Measurements from ENCODE around the gene ZNF547. TPM values are rescaled to one million over a fixed set of nuclear protein-coding genes. Genes with fewer than 3 reads are reported as not detected.

ZNF547 gene
- polyA plus RNA-seq (ENCODE audit: insufficient read length in 4 of 4): 1 to 10 TPM; 2.5 to 6.6 (median 6.0) TPM

DNA sequence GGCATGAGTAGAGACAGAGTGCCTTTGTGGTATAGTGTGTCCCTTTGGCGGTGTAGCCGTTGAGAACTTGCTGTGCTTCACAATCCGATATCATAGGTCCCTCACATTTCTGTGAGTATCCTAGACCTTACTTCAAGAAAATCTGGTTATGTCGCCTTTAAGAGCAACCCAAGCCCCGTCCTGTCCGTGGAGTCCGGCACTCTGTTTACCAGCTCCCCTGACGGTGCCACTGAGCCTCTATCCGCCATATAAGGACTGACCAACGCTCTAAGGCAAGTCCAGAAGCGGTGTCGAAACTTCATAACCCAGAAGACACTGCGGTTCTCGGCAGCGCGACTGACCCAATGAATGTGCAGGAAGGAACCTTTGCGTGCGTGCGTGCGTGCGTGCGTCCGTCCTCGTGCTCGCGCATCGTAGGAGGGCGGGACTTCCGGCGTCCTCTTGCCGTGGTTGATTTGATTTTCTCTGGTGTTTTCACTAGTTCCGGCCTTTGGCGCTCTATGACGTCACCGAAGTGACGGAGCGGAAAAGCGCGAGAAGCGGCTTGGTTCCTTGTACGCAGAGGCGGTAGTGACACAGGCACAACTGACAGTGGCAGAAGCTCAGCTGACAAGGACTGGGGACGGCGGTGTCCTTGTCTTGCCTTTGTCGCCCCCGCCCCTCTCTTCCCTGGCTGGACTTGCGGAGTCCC, at the start of gene ZNF547, which contains the start of gene TRAPPC2B:
Gene ZNF547 (plus strand): TSS at position 555 of the 691 bp plus-strand sequence. CDS start 5,005 bp downstream, outside the sequence.
Gene TRAPPC2B (plus strand): TSS at position 555 of the 691 bp plus-strand sequence. CDS start 1,283 bp downstream, outside the sequence.
- peak; percentile 98 to 99 (median 99) for DNase-seq (ENCODE audit: low read depth in 4 of 4, low spot score in 3 of 4)

DNA sequence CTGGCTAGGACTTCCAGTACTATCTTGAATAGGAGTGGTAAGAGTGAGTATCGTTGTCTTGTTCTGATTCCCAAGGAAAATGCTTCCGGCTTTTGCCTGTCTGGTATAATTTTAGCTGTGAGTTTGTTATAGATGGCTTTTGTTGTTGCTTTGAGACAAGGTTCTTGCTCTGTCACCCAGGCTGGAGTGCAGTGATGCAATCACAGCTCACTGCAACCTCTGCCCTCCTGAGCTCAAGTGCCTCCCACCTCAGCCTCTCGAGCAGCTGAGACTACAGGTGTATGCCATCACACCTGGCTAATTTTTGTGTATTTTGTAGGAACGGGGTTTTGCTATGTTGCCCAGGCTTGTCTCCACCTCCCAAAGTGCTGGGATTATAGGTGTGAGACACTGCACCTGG, 49.2 kb upstream of the ZNF547 start:
- no peak for DNase-seq (ENCODE audit: low read depth in 4 of 4, low spot score in 3 of 4)

DNA sequence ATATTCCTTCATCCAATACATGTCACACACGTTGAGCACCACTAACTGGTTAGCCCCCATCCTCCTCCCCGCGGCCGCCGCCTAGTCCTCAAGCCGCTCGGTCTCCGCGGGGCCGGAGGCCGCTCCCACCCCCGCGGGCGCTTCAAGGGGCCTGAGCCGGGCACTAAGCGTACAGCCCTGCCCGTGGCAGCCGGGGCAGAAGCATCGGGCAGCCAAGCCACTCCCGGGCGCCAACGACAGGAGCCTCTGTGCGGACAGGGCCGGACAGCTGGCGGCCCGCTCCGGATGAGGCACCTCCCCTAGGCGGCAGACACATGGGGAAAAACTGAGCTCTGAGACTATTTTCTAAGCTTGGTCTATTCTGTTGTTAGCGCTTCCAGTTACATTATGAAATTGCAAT, 45.8 kb upstream of the ZNF547 start:
- no peak for DNase-seq (ENCODE audit: low read depth in 4 of 4, low spot score in 3 of 4)

DNA sequence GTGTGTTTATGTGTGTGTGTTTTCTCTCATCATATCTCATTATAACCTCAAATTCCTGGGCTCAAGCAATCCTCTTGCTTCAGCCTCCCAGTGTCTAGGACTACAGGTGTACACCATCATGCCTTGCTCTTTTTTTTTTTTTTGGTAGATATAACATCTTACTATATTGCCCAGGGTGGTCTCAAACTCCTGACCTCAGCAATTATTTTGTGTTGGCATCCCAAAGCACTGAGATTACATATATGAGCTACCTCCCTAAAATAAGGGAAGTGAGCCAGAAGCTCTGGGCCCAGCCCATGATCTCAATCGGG, 43.5 kb upstream of the ZNF547 start:
- no peak for DNase-seq (ENCODE audit: low read depth in 4 of 4, low spot score in 3 of 4)

DNA sequence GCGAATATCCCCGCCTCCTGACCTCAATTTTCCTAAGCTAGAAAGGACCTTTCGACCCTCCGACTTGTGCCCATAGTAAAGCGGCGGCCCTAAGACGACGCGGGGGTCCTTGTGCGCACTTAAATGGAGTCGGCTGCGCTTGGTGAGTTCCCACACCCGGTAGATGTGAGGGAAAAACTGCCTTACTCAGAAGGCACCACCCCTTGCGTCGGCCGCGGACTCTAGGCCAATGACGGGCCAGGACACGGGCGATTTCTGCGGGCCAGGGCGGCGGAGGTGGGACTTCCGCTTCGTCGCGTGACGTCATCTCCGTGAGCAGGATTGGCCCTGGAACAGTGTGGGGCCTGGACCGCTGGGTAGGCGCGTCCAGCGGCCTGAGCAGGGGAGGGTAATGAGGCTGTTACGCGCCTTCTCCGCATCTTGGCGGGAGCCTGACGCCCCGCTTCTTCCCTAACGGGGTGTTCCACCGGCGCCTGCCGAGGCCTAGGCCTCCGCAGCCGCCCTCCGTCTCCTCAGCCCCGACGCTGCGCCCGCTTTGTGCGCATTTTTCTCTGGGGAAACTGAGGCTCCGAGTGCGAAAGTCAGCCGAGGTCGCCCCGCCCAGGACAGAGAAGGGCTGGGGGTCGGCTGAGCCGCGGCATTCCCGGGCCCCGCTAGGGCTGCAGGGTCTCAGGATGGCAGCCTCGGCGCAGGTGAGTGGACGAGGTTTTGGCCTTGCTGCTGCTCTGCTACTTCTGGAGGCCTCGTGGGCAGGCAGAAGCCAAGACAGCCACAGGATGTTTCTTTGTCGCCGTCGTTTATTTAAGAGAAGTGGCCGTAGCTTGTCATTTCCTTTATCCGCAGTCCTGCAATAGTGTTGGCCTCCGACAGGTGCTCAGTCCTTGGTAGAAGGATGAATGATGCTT, 42.9 kb upstream of the ZNF547 start, which contains the start of gene ZNF543:
Gene ZNF543 (plus strand): TSS at position 293 of the 905 bp plus-strand sequence. CDS start 382 bp downstream, at position 675.
- peak; percentile 89 to 93 (median 92) for DNase-seq (ENCODE audit: low read depth in 4 of 4, low spot score in 3 of 4)

DNA sequence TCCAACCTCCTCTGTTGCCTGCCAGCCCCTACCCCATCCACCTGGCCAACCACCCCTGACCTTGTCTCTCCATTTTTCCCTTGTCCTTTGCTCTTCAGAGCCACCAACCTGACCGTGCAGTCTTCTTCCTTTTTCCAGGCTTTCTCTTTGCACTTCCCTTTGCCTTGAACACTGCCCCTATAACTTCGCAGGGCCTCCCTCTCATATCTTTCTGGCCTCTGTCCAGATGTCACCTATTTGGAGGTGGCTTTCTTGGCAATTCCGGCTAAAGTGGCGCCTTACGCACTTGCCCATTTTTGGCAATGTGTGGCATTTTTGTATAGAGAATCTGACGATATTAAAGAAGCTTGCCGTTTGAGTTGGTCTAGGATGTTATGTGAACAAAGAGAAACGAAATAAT, 42.2 kb upstream of the ZNF547 start:
- DNase-seq (ENCODE audit: low read depth in 4 of 4, low spot score in 3 of 4): no peak

DNA sequence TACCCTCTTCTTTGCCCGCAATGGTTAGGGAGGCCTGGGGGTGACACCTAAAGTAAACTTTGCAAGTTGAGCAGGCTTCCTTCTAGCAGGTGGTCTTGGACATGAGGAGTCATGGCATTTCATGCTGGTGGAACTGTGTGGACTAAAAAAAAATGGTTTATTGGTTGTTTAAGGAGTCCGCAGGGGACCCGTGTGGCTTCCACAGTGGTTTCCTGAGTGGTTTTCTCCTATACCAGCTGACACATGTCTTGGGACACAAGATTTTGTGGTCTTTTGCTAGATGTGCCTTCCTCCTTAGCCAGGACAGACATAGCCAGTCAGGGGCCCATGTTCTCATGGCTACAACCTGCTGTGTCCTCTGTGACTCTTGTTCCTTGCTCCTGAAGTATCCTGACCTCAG, 41.6 kb upstream of the ZNF547 start:
- no peak for DNase-seq (ENCODE audit: low read depth in 4 of 4, low spot score in 3 of 4)

DNA sequence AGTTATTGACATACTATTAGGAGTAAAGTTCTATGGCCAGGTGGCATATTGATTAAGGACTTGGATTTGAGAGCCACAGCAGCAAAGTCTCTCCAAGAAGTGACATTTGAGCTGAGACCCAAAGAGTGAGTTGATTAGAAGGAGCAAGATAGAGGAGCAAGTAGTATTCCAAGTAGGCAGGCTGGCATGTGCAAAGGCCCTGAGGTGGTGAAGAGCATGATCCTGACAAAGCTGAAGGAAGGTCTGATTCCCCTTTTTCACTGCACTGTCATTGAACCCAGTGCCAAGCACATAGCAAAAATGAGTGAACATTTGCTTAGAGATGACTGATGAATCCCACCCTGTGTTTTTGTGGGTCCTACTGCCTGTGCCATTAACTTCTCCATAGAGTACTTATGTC, 38.4 kb upstream of the ZNF547 start:
- DNase-seq (ENCODE audit: low read depth in 4 of 4, low spot score in 3 of 4): no peak

DNA sequence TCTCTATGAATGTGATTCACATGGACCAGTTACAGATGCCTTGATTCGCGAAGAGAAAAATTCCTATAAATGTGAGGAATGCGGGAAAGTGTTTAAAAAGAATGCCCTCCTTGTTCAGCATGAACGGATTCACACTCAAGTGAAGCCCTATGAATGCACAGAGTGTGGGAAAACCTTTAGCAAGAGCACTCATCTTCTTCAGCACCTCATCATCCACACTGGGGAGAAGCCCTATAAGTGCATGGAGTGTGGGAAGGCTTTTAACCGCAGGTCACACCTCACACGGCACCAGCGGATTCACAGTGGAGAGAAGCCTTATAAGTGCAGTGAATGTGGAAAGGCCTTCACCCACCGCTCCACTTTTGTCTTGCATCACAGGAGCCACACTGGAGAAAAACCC, 35.4 kb upstream of the ZNF547 start:
- no peak for DNase-seq (ENCODE audit: low read depth in 4 of 4, low spot score in 3 of 4)

DNA sequence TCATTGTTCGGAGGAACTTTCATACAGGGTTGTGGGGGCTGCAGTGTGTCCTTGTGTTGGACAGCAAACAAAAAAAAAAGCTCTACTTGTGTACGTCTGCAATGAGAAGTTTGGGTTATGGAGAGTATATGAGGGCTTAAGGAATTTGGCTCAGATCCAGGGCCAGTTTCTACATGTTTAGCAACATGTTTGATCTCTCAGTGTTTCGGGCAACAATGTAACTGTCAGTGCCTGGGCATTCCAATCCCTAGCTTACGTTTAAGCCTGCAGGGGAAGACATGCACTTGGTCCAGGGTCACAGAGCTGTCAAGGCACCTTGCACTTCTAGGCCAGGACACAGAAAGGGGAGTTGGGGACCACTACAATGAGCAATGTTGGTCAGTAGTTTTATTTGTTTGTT, 29.2 kb upstream of the ZNF547 start:
- DNase-seq (ENCODE audit: low read depth in 4 of 4, low spot score in 3 of 4): no peak

DNA sequence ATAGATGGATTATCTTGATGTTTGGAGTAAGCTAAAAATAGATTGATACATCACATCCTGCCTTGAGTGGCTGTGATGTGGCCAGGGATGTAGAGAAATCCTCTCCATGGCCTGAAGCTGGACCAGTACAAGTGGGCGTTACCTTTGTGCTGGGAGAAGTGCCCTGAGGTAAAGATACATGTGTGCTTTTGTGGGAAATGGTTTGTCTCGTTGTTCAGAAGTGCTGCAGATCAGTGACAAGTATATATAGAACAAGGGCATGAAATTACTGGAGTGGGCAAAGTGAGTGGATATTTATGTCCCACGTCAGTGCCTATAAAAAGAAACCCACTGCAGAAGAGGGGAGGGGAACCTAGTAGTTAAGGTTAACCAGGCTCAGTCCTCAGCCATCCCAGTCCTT, 24.5 kb upstream of the ZNF547 start:
- no peak for DNase-seq (ENCODE audit: low read depth in 4 of 4, low spot score in 3 of 4)

DNA sequence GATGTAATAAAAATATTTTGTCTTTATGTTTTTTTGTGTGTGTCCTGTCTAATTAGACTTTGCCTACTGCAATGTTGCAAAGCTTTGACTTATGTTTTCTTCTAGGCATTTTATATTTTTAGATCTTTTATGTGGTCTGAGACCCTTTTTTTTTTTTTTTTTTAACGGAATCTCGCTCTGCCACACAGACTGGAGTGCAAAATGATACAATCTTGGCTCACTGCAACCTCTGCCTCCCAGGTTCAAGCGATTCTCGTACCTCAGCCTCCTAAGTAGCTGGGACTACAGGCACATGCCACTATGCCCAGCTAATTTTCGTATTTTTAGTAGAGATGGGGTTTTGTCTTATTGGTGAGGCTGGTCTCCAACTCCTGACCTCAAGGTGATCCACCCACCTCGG, 20.8 kb upstream of the ZNF547 start:
- DNase-seq (ENCODE audit: low read depth in 4 of 4, low spot score in 3 of 4): no peak

DNA sequence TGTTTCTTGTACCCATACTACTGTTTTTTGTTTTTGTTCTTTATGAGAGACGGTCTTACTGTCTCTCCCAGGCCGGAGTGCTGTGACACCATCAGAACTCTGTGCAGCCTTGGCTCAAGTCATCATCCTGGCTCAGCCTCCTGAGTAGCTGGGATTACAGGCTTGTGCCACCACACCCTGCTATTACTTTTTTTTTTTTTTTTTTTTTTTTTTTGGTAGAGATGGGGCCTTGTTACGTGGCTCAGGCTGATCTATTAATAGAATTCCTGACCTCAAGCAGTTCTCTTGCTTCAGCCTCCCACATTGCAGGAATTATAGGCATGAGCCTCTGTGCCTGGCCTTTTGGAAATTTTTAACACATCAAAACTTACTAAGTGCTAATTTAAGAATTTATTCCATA, 15.2 kb upstream of the ZNF547 start:
- no peak for DNase-seq (ENCODE audit: low read depth in 4 of 4, low spot score in 3 of 4)

DNA sequence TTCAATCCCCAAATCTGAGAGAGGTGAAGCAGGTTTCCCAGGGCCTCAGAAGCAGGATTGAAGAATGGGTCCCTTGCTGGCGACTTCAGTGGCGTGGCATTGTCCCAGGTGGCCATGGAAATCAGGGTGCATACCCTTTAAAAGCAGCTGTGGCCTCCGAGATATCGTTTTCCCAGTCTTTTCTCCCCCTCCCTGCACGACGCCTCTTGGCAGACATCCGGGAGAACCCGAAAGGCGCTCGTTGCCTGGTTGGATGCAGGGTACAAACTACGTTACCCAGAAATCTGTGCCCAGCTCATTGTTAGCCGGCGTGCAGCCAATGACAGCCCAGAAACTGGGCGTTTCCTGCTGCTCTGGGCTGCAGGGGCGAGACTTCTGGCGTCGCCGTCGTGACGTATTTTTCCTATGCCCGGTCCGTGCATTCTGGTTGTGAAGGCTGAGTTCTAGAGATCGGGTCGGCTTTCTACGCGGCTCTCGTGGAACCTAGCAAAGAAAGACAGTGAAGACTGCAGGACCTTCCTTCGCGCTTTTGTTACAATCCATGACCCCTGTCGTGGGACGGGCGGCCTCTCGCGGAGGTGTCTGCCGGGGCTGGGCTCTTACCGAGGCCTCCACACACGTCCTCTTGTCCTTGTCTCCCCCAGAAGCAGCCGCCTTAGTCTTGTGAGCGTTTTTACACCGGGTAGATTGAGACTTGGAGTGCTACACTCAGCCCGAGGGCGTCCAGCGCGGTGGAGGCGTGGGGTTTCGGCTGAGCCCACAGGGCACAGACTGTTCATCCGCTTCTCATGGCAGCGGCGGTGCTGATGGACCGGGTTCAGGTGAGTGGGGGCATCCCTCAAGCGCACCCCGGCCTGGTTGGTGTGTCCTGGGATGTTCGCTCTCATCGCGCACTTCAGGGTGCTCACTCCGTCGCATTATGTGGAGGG, 12.2 kb upstream of the ZNF547 start, which contains the start of gene ZNF304:
Gene ZNF304 (plus strand): TSS at position 395 of the 929 bp plus-strand sequence. CDS start 394 bp downstream, at position 789.
- peak; percentile 85 to 91 (median 86) for DNase-seq (ENCODE audit: low read depth in 4 of 4, low spot score in 3 of 4)

DNA sequence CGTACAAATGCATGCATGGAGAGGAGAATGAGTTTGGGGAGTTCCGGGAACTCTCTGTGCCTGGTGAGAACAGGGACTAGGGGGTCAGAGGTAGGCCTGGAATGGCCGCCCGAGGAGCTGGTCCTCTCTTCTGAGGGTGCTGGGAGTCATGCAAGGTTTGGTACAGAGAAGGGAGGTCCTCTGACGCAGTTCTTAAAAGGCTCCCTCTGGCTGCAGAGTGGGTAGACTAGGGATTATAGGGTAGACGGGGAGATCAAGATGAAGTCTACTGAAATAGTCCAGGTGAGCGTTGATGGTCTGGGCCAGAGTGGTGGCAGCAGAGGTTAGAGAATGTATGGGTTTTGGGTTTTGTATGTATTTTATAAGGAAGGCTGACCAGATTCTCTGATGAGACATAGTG, 11.5 kb upstream of the ZNF547 start:
- DNase-seq (ENCODE audit: low read depth in 4 of 4, low spot score in 3 of 4): no peak

DNA sequence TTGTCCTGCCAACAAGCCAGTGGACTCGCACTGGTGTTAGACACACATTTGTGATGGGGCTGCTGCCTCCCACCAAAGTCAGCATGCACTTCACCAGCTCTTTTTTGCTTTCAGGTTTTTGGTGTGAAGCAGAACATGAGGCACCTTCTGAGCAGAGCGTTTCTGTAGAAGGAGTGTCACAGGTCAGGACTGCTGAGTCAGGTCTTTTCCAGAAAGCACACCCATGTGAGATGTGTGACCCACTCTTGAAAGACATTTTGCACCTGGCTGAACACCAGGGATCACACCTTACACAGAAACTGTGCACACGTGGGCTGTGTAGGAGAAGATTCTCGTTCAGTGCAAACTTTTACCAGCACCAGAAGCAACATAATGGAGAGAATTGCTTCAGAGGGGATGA, 7.4 kb upstream of the ZNF547 start:
- DNase-seq (ENCODE audit: low read depth in 4 of 4, low spot score in 3 of 4): no peak

DNA sequence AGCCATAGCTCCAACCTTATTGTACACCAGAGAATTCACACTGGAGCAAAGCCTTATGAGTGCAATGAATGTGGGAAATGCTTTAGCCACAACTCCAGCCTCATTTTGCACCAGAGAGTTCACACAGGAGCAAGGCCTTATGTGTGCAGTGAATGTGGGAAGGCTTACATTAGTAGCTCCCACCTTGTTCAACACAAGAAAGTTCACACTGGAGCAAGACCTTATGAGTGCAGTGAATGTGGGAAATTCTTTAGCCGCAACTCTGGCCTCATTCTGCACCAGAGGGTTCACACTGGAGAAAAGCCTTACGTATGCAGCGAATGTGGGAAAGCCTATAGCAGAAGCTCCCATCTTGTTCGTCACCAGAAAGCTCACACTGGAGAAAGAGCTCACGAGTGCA, 5.9 kb upstream of the ZNF547 start:
- no peak for DNase-seq (ENCODE audit: low read depth in 4 of 4, low spot score in 3 of 4)

DNA sequence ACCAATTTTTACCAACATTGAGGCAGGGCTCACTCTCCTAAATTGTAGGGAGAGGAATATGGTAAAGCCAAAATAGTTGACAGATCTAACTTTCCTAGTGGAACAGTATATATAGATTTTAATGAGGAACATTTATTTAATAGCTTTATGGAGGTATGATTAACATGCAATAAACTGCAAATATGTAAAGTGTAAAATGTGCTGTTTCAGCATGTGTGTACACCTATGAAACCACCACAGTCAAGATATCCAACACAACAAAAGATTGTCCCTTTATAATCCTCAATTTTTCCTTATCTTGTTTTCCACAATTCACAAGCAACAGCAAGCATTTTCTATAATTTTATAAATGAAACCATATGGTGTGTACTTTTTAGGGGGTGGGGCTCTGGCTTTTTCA, 4.1 kb upstream of the ZNF547 start:
- DNase-seq (ENCODE audit: low read depth in 4 of 4, low spot score in 3 of 4): no peak

DNA sequence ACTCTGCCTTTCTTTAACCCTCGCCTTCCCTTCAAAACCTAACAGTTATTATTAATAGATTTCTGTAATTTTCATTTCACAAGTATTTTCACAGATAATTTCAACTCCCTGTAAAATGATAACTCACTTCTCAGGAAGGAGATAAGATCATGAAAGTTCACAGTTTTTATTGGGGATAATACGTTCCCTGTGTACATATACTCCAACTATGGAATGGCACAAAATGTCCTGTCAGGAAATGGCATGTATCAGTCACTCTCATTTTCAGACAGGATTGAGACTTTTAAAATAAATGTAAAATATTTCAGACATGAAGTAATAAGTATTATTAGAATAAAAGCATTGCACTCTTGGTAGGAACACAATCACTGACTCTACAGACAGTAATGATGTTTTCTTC, 932 bp upstream of the ZNF547 start:
- no peak for DNase-seq (ENCODE audit: low read depth in 4 of 4, low spot score in 3 of 4)

DNA sequence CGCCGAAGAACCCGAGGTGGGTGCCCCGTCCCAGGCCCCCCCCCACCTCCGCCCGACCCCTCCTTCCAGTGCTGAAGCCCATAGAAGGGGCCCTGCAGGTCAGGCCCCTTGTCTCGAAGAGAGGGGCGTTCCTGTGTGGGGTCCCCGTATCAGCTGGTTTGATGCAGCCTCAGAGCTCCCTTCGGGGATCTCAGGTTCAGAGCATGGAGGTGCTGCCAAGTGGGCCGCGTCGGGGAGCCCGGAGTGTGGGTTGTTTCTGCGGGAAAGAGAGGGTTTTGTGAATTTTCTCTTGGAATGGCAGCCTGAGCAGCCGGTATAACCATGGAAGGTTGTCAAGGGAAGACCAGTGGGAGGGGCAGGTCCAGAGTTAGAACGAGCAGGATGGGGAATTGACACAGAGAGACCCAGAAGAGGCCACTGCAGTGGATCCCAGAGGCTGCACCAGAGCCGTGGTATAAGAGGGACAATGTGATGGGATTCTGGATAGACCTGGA, 384 bp downstream of the ZNF547 start:
- DNase-seq (ENCODE audit: low read depth in 4 of 4, low spot score in 3 of 4): no peak
